ENCODE measurements around the gene HCFC1R1. TPM values are rescaled to one million over a fixed set of nuclear protein-coding genes. Genes with fewer than 3 reads are reported as not detected.
A peak's percentile ranks its signal among the peaks of the same experiment; 100 is the strongest.

The HCFC1R1 gene
- total and polyA plus RNA-seq, 7 experiments from 2014 or later = 11.5 to 29.6 (median 14.9) TPM

- POLR2A ChIA-PET = interaction anchor here (0.9 to 1.3 kb wide), 2 partner anchors 9 to 113 kb away, joined by 3 to 5 read pairs; partner anchors contain the start of genes HCFC1R1 and THOC6
- H3K4me1 Mint-ChIP-seq = peaks cover 0 to 16% (median 8%) of the 10 kb centered on the region in 7 donors
Observed at GRCh38 chr16:3013998-3014690, 9.6 kb downstream of the HCFC1R1 start.

GRCh38 chr16:3013491-3013951 lies 10.2 kb downstream of the HCFC1R1 start:
- H3K36me3 ChIP-seq (ENCODE audit: control insufficient read depth in 2 of 3, insufficient read depth in 3 of 3, low read length in 3 of 3) = no peaks in the 10 kb centered on the region
- POLR2A ChIA-PET = interaction anchor here (0.9 to 1.3 kb wide), 2 partner anchors 10 to 114 kb away, joined by 3 to 5 read pairs; partner anchors contain the start of genes HCFC1R1 and THOC6
- peaks cover 3 to 4% of the 10 kb centered on the region in 2 donors for H3K4me1 ChIP-seq (ENCODE audit: control insufficient read depth in 2 of 2, insufficient read depth in 2 of 2, low read length in 2 of 2)
- no peak overlapping the region for H3K4me3 ChIP-seq (ENCODE audit: low read length)
- intact Hi-C loops (cut with micrococcal nuclease) = no loop called here
- no peak for ATAC-seq
- Mint-ChIP-seq H3K4me3 (no peak overlapping the region), H3K27ac (no peak overlapping the region), H3K9me3 (no peaks in the 10 kb centered on the region), H3K36me3 (no peaks in the 10 kb centered on the region), H3K4me1 (peaks cover 0 to 19% (median 8%) of the 10 kb centered on the region in 7 donors), H3K27me3 (peaks cover 0 to 32% (median 0%) of the 10 kb centered on the region in 5 donors)
- no peaks in the 10 kb centered on the region for H3K27me3 ChIP-seq (ENCODE audit: control insufficient read depth in 2 of 2, insufficient read depth in 2 of 2, low read length in 2 of 2)
- no peak for DNase-seq
- CTCF ChIA-PET = no interaction called here
- H3K9me3 ChIP-seq (ENCODE audit: control insufficient read depth in 2 of 3, low read length in 3 of 3) = no peaks in the 10 kb centered on the region
- no peak overlapping the region for H3K27ac ChIP-seq (ENCODE audit: low read depth, low read length)

More at GRCh38 chr16:3013998-3014690, 9.6 kb downstream of the HCFC1R1 start:
- Histone ChIP-seq H3K27ac (ENCODE audit: low read depth, low read length) (no peak overlapping the region), H3K27me3 (ENCODE audit: control insufficient read depth in 2 of 2, insufficient read depth in 2 of 2, low read length in 2 of 2) (no peaks in the 10 kb centered on the region), H3K9me3 (ENCODE audit: control insufficient read depth in 2 of 3, low read length in 3 of 3) (no peaks in the 10 kb centered on the region), H3K36me3 (ENCODE audit: control insufficient read depth in 2 of 3, insufficient read depth in 3 of 3, low read length in 3 of 3) (no peaks in the 10 kb centered on the region), H3K4me3 (ENCODE audit: low read length) (no peak overlapping the region), H3K4me1 (ENCODE audit: control insufficient read depth in 2 of 2, insufficient read depth in 2 of 2, low read length in 2 of 2) (peaks cover under 1 to 1% of the 10 kb centered on the region in 2 donors)
- intact Hi-C loops (cut with micrococcal nuclease) = no loop called here
- DNase-seq (no peak), ATAC-seq (no peak)
- H3K4me3 Mint-ChIP-seq = no peak overlapping the region
- H3K9me3 Mint-ChIP-seq = no peaks in the 10 kb centered on the region
- H3K27ac Mint-ChIP-seq = no peak overlapping the region
- CTCF ChIA-PET = no interaction called here
- peaks cover 0 to 35% (median 0%) of the 10 kb centered on the region in 5 donors for H3K27me3 Mint-ChIP-seq
- H3K36me3 Mint-ChIP-seq = no peaks in the 10 kb centered on the region

- ATAC-seq (peak; percentile 42), DNase-seq (no peak)
- Mint-ChIP-seq H3K27me3 (peaks cover 0 to 26% (median 3%) of the 10 kb centered on the region in 5 donors), H3K4me1 (peaks cover 5 to 23% (median 12%) of the 10 kb centered on the region in 7 donors), H3K27ac (no peak within 1 kb of the TSS), H3K9me3 (no peaks in the 10 kb centered on the region), H3K36me3 (no peaks in the 10 kb centered on the region), H3K4me3 (peak within 1 kb of the TSS in 3 of 10 donors; percentile 40 to 56 (median 55))
- no peaks in the 10 kb centered on the region for H3K36me3 ChIP-seq (ENCODE audit: control insufficient read depth in 2 of 3, insufficient read depth in 3 of 3, low read length in 3 of 3)
- H3K4me1 ChIP-seq (ENCODE audit: control insufficient read depth in 2 of 2, insufficient read depth in 2 of 2, low read length in 2 of 2) = peaks cover 9% of the 10 kb centered on the region in 2 donors
- no peak within 1 kb of the TSS for H3K4me3 ChIP-seq (ENCODE audit: low read length)
- H3K9me3 ChIP-seq (ENCODE audit: control insufficient read depth in 2 of 3, low read length in 3 of 3) = no peaks in the 10 kb centered on the region
- POLR2A ChIA-PET = interaction anchor here (1.7 kb wide), 1 partner anchor 10 kb away, joined by 4 read pairs; the partner anchor contains the start of genes HCFC1R1 and THOC6
- H3K27ac ChIP-seq (ENCODE audit: low read depth, low read length) = no peak within 1 kb of the TSS
- H3K27me3 ChIP-seq (ENCODE audit: control insufficient read depth in 2 of 2, insufficient read depth in 2 of 2, low read length in 2 of 2) = no peaks in the 10 kb centered on the region
- intact Hi-C loops (cut with micrococcal nuclease) = no loop called here
- CTCF ChIA-PET = interaction anchor here (1.1 kb wide), 1 partner anchor 9 kb away, joined by 4 read pairs; no protein-coding TSS in a partner anchor
Observed at GRCh38 chr16:3012828-3013420, 10.8 kb downstream of the HCFC1R1 start, which contains the start of gene CLDN9. Gene CLDN9, plus strand, starts transcription at chr16:3012923. Its CDS starts 440 bp downstream, at chr16:3013363.

- Mint-ChIP-seq H3K4me1 (peaks cover 12 to 28% (median 18%) of the 10 kb centered on the region in 7 donors), H3K27me3 (peaks cover 0 to 26% (median 5%) of the 10 kb centered on the region in 5 donors), H3K9me3 (no peaks in the 10 kb centered on the region), H3K27ac (no peak overlapping the region), H3K36me3 (no peaks in the 10 kb centered on the region), H3K4me3 (peak overlapping the region in 3 of 10 donors; percentile 40 to 56 (median 55))
- ChIA-PET CTCF (interaction anchor here (1.1 kb wide), 1 partner anchor 8 kb away, joined by 4 read pairs; no protein-coding TSS in a partner anchor), POLR2A (interaction anchor here (1.0 to 1.7 kb wide), 2 partner anchors 11 to 122 kb away, joined by 4 read pairs; partner anchors contain the start of genes HCFC1R1, THOC6 and ZNF213)
- H3K9me3 ChIP-seq (ENCODE audit: control insufficient read depth in 2 of 3, low read length in 3 of 3) = no peaks in the 10 kb centered on the region
- no peaks in the 10 kb centered on the region for H3K27me3 ChIP-seq (ENCODE audit: control insufficient read depth in 2 of 2, insufficient read depth in 2 of 2, low read length in 2 of 2)
- intact Hi-C loops (cut with micrococcal nuclease) = no loop called here
- H3K27ac ChIP-seq (ENCODE audit: low read depth, low read length) = no peak overlapping the region
- no peak for ATAC-seq
- DNase-seq = no peak
- no peak overlapping the region for H3K4me3 ChIP-seq (ENCODE audit: low read length)
- H3K4me1 ChIP-seq (ENCODE audit: control insufficient read depth in 2 of 2, insufficient read depth in 2 of 2, low read length in 2 of 2) = peaks cover 16% of the 10 kb centered on the region in 2 donors
- H3K36me3 ChIP-seq (ENCODE audit: control insufficient read depth in 2 of 3, insufficient read depth in 3 of 3, low read length in 3 of 3) = no peaks in the 10 kb centered on the region
Observed at GRCh38 chr16:3012246-3012645, 11.5 kb downstream of the HCFC1R1 start.

- no peaks in the 10 kb centered on the region for H3K9me3 Mint-ChIP-seq
- no peak for DNase-seq
- H3K36me3 Mint-ChIP-seq = peaks cover 0 to 1% (median 0%) of the 10 kb centered on the region in 5 donors
- intact Hi-C loops (cut with micrococcal nuclease) = no loop called here
- H3K4me3 ChIP-seq (ENCODE audit: low read length) = no peak overlapping the region
- H3K4me1 Mint-ChIP-seq = peaks cover 18 to 34% (median 24%) of the 10 kb centered on the region in 7 donors
- peaks cover 21 to 23% of the 10 kb centered on the region in 2 donors for H3K4me1 ChIP-seq (ENCODE audit: control insufficient read depth in 2 of 2, insufficient read depth in 2 of 2, low read length in 2 of 2)
- no peaks in the 10 kb centered on the region for H3K27me3 ChIP-seq (ENCODE audit: control insufficient read depth in 2 of 2, insufficient read depth in 2 of 2, low read length in 2 of 2)
- ATAC-seq = no peak
- H3K4me3 Mint-ChIP-seq = no peak overlapping the region
- ChIA-PET CTCF (interaction anchor here (1.5 kb wide), 1 partner anchor 18 kb away, joined by 3 read pairs; no protein-coding TSS in a partner anchor), POLR2A (interaction anchor here (0.6 to 2.1 kb wide), 4 partner anchors 10 to 301 kb away, joined by 3 to 12 read pairs (median 4); partner anchors contain the start of gene TNFRSF12A)
- H3K9me3 ChIP-seq (ENCODE audit: control insufficient read depth in 2 of 3, low read length in 3 of 3) = no peaks in the 10 kb centered on the region
- no peak overlapping the region for H3K27ac ChIP-seq (ENCODE audit: low read depth, low read length)
- H3K27me3 Mint-ChIP-seq = peaks cover 0 to 24% (median 5%) of the 10 kb centered on the region in 5 donors
- no peak overlapping the region for H3K27ac Mint-ChIP-seq
- no peaks in the 10 kb centered on the region for H3K36me3 ChIP-seq (ENCODE audit: control insufficient read depth in 2 of 3, insufficient read depth in 3 of 3, low read length in 3 of 3)
Observed at GRCh38 chr16:3010510-3010909, 13.2 kb downstream of the HCFC1R1 start.

GRCh38 chr16:3009568-3010390 lies 14.0 kb downstream of the HCFC1R1 start:
- H3K4me1 Mint-ChIP-seq = peaks cover 18 to 34% (median 24%) of the 10 kb centered on the region in 7 donors

More at GRCh38 chr16:3009568-3010390, 14.0 kb downstream of the HCFC1R1 start:
- H3K36me3 Mint-ChIP-seq = peaks cover 0 to 1% (median 0%) of the 10 kb centered on the region in 5 donors
- Histone ChIP-seq H3K27me3 (ENCODE audit: control insufficient read depth in 2 of 2, insufficient read depth in 2 of 2, low read length in 2 of 2) (no peaks in the 10 kb centered on the region), H3K27ac (ENCODE audit: low read depth, low read length) (no peak overlapping the region), H3K4me1 (ENCODE audit: control insufficient read depth in 2 of 2, insufficient read depth in 2 of 2, low read length in 2 of 2) (peaks cover 21 to 23% of the 10 kb centered on the region in 2 donors), H3K9me3 (ENCODE audit: control insufficient read depth in 2 of 3, low read length in 3 of 3) (no peaks in the 10 kb centered on the region), H3K4me3 (ENCODE audit: low read length) (no peak overlapping the region), H3K36me3 (ENCODE audit: control insufficient read depth in 2 of 3, insufficient read depth in 3 of 3, low read length in 3 of 3) (no peaks in the 10 kb centered on the region)
- CTCF ChIA-PET = interaction anchor here (1.5 kb wide), 1 partner anchor 19 kb away, joined by 3 read pairs; no protein-coding TSS in a partner anchor
- H3K9me3 Mint-ChIP-seq = no peaks in the 10 kb centered on the region
- POLR2A ChIA-PET = interaction anchor here (0.6 to 2.1 kb wide), 4 partner anchors 11 to 301 kb away, joined by 3 to 12 read pairs (median 4); partner anchors contain the start of gene TNFRSF12A
- H3K4me3 Mint-ChIP-seq = no peak overlapping the region
- H3K27me3 Mint-ChIP-seq = peaks cover 0 to 24% (median 5%) of the 10 kb centered on the region in 5 donors
- DNase-seq (no peak), ATAC-seq (no peak)
- H3K27ac Mint-ChIP-seq = no peak overlapping the region
- intact Hi-C loops (cut with micrococcal nuclease) = no loop called here

Data from naive thymus-derived CD4-positive, alpha-beta T cell (primary cell).